EL (cell line): Measurements from ENCODE around the gene ATP2C1.
A peak's percentile ranks its signal among the peaks of the same experiment; 100 is the strongest.
"Not testable (repeated sequence)": the region's sequence is repeated elsewhere in the genome, so short reads cannot be mapped to it uniquely, and the experiment has no call there.

Experiments
- DNase-seq: peaks from one replicate; pipeline ENCODE4 v3.0.0-alpha.2; 2016

The ATP2C1 gene

GRCh38 chr3:130893376-130894129, at the start of gene ATP2C1:
Gene ATP2C1 (plus strand): TSS chr3:130894084. CDS start chr3:130894770, 686 bp downstream.
- DNase-seq: peak; percentile 95

- DNase-seq: no peak
These were observed 49.4 kb upstream of the ATP2C1 start for GRCh38 chr3:130844462-130844861.

- DNase-seq: no peak
These were observed 47.7 kb upstream of the ATP2C1 start for GRCh38 chr3:130846181-130846580.

GRCh38 chr3:130849091-130849552, 44.8 kb upstream of the ATP2C1 start:
- no peak for DNase-seq

- DNase-seq: no peak
These were observed 43.7 kb upstream of the ATP2C1 start for GRCh38 chr3:130850044-130850797.

- DNase-seq: no peak
These were observed 43.0 kb upstream of the ATP2C1 start for GRCh38 chr3:130850843-130851242.

GRCh38 chr3:130851277-130851676, 42.6 kb upstream of the ATP2C1 start:
- DNase-seq: no peak

GRCh38 chr3:130853581-130853980, 40.3 kb upstream of the ATP2C1 start:
- no peak for DNase-seq

GRCh38 chr3:130854208-130854864, 39.5 kb upstream of the ATP2C1 start:
- no peak for DNase-seq

GRCh38 chr3:130857336-130858026, 36.4 kb upstream of the ATP2C1 start:
- DNase-seq: no peak

GRCh38 chr3:130862130-130862529, 31.8 kb upstream of the ATP2C1 start:
- DNase-seq: not testable (repeated sequence)

GRCh38 chr3:130865489-130865888, 28.4 kb upstream of the ATP2C1 start:
- no peak for DNase-seq

- no peak for DNase-seq
These were observed 27.6 kb upstream of the ATP2C1 start for GRCh38 chr3:130866327-130866726.

GRCh38 chr3:130870423-130870822, 23.5 kb upstream of the ATP2C1 start:
- DNase-seq: no peak

GRCh38 chr3:130876594-130876993, 17.3 kb upstream of the ATP2C1 start:
- DNase-seq: no peak

GRCh38 chr3:130878464-130878863, 15.4 kb upstream of the ATP2C1 start:
- no peak for DNase-seq

GRCh38 chr3:130889416-130889946, 4.4 kb upstream of the ATP2C1 start:
- DNase-seq: no peak

- peak; percentile 68 for DNase-seq
These were observed 1.0 kb upstream of the ATP2C1 start for GRCh38 chr3:130892759-130893375.

GRCh38 chr3:130894130-130894985, 474 bp downstream of the ATP2C1 start:
- peak; percentile 29 for DNase-seq

- no peak for DNase-seq
These were observed 1.0 kb downstream of the ATP2C1 start for GRCh38 chr3:130894986-130895280.

GRCh38 chr3:130895690-130896488, 2.0 kb downstream of the ATP2C1 start:
- DNase-seq: no peak
